Esophagus squamous epithelium (tissue), 5 donors: ENCODE measurements around the gene PSKH1. TPM values are rescaled to one million over a fixed set of nuclear protein-coding genes. Genes with fewer than 3 reads are reported as not detected.

Source experiments
- DNase-seq: peaks from one replicate; lab custom pipeline; 2025; lab: John Stamatoyannopoulos, UW
- H3K27ac ChIP-seq, 4 donors: fragments of 200-600 bp; sonication (generic); one replicate each; pipeline ENCODE4 v1.5.1; 2016 to 2019; ENCODE audit warnings: mild to moderate bottlenecking in 1 of 4
- H3K27me3 ChIP-seq, 4 donors: fragments of 200-600 bp; sonication (generic); 1 replicate in 3 of 4; 2 replicates in 1 of 4; pipeline versions ENCODE4 v1.5.1 to v1.6.0; 2017 to 2021; ENCODE audit warnings: antibody characterized with exemption in 1 of 4
- H3K36me3 ChIP-seq, 3 donors: fragments of 200-600 bp; sonication (generic); one replicate each; pipeline ENCODE4 v1.5.1; 2016 to 2019
- H3K4me1 ChIP-seq, 3 donors: fragments of 200-600 bp; sonication (generic); one replicate each; pipeline ENCODE4 v1.5.1; 2017 to 2019
- H3K4me3 ChIP-seq, 4 donors: fragments of 200-600 bp; sonication (generic); 1 replicate in 3 of 4; 2 replicates in 1 of 4; pipeline ENCODE4 v1.5.1; 2016 to 2019; ENCODE audit warnings: mild to moderate bottlenecking in 2 of 4, moderate library complexity in 1 of 4
- H3K9me3 ChIP-seq, 3 donors: fragments of 200-600 bp; sonication (generic); one replicate each; pipeline ENCODE4 v1.5.1; 2016 to 2019
- POLR2A ChIP-seq, 4 donors: fragments of 450-650 bp; IDR thresholded peaks; one replicate each; pipeline ENCODE4 v1.6.1; 2017; ENCODE audit warnings: antibody characterized with exemption in 4 of 4, mild to moderate bottlenecking in 4 of 4, moderate library complexity in 3 of 4
- WGBS, 2 donors: methylation state at CpG; one replicate each; pipeline ENCODE4 v1.1.5; 2018; 5-methylcytosine and 5-hydroxymethylcytosine counted together
- intact Hi-C: fragments of 100-400 bp; cut with DNase I; formaldehyde crosslinking; loops from one replicate; pipeline ENCODE4 v1.15.0; 2022
- total RNA-seq, 4 donors: library from RNA; depleted of rRNA; stranded (reverse); fragments of >200 nt; gene quantifications; one replicate each; pipeline ENCODE4 v1.1.0, GENCODE V29; 2016
- TF ChIP-seq, protein P1 (sequence below), 6 experiments: fragments of 450-650 bp in 4 of 6; fragments of 200-600 bp in 2 of 6; sonication (generic) in 2 of 6; IDR thresholded peaks; one replicate each; pipeline ENCODE4 v1.5.1; 2016 to 2019; ENCODE audit warnings: antibody characterized with exemption in 6 of 6, mild to moderate bottlenecking in 4 of 6, moderate library complexity in 4 of 6
- donor health status: DM: yes; HTN: yes; CAD: no.

PSKH1 gene
- total RNA-seq, result 10 to 100 TPM in 3 of 4 donors, 1 to 10 TPM in 1; 8.5 to 18.3 (median 13.8) TPM

DNA sequence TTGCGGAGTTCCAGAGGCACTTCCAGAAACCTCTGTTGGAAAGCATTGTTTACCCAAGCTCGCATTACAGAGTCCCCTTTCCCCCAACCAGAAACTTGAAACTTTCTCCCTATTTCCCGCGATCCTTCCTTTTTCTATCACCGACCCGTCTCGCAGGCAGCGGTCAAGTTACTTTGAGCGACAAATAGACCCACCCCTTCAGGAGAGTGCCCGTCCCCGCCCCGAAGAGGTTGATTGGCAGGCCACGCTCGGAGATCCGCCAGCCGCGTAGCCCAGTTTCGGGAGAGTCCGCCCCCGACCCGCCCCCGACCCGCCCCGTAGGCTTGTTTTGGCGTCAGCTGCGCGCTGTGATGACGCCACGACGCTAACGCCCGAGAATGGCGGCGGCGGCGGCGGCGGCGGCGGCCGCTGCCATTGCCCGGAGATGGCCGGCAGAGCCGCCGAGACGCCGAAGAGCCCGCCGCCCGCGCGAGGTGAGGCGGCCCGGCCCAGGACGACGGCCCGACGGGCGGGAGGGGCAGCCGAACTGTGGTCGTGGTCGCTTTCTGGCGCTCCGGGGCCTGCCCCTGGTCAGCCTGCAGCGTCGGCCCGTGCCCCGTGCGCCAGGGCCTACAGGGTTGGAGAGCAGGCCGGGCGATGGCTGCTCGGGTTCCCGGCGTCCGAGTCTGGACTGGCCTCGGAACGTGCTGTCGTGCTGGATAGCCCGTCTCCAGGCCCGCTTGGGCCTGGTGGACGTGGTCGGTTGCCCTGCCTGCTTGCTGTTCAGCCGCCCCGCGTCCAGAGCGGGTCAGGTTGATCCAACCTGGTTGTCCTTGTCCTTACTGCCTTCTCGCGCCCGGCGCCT lies at the start of gene PSKH1:
Gene PSKH1, plus strand, starts transcription at position 356 of the 844 bp plus-strand sequence. CDS start 15,496 bp downstream, outside the sequence.
- intact Hi-C loops, result no loop called here
- peak within 1 kb of the TSS; percentile 76 to 99 (median 95) for H3K4me3 ChIP-seq
- no peaks in the 10 kb centered on the region for H3K9me3 ChIP-seq
- DNase-seq, result peak; percentile 80
- H3K4me1 ChIP-seq, result peaks cover 25 to 56% (median 47%) of the 10 kb centered on the region in 3 donors
- WGBS, 2 donors, result 0 to 2% methylated on average over 10 to 13 of the region's 90 CpGs
- no peaks in the 10 kb centered on the region for H3K27me3 ChIP-seq
- H3K27ac ChIP-seq, result peak within 1 kb of the TSS; percentile 93 to 99 (median 98)
- H3K36me3 ChIP-seq, result no peaks in the 10 kb centered on the region
- peak in 3 of 4 donors; percentile 58 to 90 (median 82) for TF ChIP-seq POLR2A (IDR thresholded peaks at IDR 0.05)
- TF ChIP-seq, protein P1, sequence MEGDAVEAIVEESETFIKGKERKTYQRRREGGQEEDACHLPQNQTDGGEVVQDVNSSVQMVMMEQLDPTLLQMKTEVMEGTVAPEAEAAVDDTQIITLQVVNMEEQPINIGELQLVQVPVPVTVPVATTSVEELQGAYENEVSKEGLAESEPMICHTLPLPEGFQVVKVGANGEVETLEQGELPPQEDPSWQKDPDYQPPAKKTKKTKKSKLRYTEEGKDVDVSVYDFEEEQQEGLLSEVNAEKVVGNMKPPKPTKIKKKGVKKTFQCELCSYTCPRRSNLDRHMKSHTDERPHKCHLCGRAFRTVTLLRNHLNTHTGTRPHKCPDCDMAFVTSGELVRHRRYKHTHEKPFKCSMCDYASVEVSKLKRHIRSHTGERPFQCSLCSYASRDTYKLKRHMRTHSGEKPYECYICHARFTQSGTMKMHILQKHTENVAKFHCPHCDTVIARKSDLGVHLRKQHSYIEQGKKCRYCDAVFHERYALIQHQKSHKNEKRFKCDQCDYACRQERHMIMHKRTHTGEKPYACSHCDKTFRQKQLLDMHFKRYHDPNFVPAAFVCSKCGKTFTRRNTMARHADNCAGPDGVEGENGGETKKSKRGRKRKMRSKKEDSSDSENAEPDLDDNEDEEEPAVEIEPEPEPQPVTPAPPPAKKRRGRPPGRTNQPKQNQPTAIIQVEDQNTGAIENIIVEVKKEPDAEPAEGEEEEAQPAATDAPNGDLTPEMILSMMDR (IDR thresholded peaks at IDR 0.05), result no peak

DNA sequence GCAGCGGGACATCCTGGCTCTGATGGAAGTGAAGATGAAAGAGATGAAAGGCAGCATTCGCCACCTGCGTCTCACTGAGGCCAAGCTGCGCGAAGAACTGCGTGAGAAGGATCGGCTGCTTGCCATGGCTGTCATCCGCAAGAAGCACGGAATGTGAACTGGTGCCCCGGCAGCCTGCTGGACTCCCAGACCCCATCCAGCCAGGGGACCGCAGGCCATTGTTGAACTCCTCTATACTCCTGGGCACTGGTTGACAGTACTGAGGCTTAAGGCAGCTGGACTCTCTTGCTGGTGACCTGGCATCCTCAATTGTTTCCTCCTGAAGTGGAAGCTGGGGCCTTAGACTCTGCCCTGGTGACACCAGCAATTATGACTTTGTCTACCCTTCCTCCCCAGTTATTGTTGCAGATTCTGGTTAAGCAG lies 49.7 kb upstream of the PSKH1 start:
- TF ChIP-seq, protein P1 (IDR thresholded peaks at IDR 0.05), result no peak
- TF ChIP-seq POLR2A (IDR thresholded peaks at IDR 0.05), result no peak
- Histone ChIP-seq H3K4me1 (peaks cover 40 to 60% (median 41%) of the 10 kb centered on the region in 3 donors), H3K9me3 (no peaks in the 10 kb centered on the region), H3K27me3 (no peaks in the 10 kb centered on the region), H3K27ac (peak overlapping the region; percentile 99 to 100 (median 100)), H3K36me3 (no peaks in the 10 kb centered on the region), H3K4me3 (peak overlapping the region; percentile 76 to 86 (median 82))
- 18% methylated on average over 2 of the region's 11 CpGs; no CpG with 5 or more reads in 1 of the 2 donors for WGBS, 2 donors
- intact Hi-C loops, result no loop called here
- no peak for DNase-seq

DNA sequence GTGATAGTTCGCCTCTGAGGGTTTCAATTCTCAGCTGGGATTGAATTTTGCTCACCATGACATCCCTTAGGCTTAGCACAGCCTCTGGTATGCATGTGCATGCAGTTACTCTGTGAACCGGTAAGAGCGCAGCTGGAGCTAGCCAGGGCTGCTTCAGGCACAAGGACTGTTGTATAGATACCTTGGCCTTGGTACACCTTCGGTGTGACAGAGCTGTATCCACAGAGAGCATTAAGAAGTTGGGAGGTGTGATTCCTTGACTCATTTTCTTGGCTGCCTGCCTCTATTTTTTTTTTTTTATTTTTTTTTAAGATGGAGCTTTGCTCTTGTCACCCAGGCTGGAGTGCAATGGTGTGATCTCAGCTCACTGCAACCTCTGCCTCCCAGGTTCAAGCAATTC lies 48.6 kb upstream of the PSKH1 start:
- peaks cover 41 to 71% (median 44%) of the 10 kb centered on the region in 3 donors for H3K4me1 ChIP-seq
- intact Hi-C loops, result no loop called here
- WGBS, 2 donors, result 39 to 41% methylated on average over 4 of the region's 4 CpGs
- no peaks in the 10 kb centered on the region for H3K27me3 ChIP-seq
- no peaks in the 10 kb centered on the region for H3K9me3 ChIP-seq
- no peak for DNase-seq
- H3K4me3 ChIP-seq, result peak overlapping the region in 3 of 4 donors; percentile 1 to 86 (median 84)
- H3K36me3 ChIP-seq, result no peaks in the 10 kb centered on the region
- TF ChIP-seq, protein P1 (IDR thresholded peaks at IDR 0.05), result peak in 4 of 6 experiments; percentile 11 to 66 (median 46)
- TF ChIP-seq POLR2A (IDR thresholded peaks at IDR 0.05), result no peak
- peak overlapping the region; percentile 90 to 100 (median 98) for H3K27ac ChIP-seq

DNA sequence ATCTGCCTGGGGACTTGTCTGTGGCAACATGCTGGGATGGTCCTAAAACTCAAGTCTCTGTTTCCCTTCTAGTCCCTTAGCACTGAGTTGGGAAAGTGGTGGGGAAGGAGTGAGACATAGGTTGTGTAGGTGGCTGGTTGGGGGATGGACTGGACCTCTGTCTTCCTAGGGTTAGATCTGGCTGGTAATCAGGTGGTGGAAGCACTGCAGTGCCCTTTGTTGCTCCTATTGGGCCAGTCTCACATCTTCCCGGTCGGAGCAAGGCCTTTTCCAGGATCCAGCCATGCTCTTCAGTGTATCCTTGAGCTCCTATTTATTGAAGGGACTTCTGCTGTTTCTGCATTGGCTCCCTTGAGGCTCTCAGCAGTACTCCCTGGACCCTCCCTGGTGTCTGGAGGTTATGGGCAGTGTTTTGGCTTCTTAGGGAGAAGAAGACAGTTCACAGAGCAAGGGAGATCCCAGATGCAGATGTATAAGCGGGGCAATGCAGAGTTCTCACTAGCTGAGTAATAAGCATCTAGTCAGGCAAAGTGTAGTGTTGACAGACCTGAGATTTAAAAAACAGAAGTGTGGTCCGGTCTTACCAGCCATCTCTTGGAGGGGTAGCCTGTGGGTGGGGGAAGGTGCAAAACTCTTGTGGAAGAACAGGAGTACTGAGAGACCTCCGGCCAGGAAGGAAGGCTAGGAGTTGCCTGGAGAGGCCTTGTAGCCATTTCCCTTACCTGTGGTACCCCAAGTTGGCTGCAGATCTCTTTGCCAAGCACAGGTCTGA lies 47.6 kb upstream of the PSKH1 start:
- TF ChIP-seq, protein P1 (IDR thresholded peaks at IDR 0.05), result no peak
- no peak for TF ChIP-seq POLR2A (IDR thresholded peaks at IDR 0.05)
- Histone ChIP-seq H3K4me1 (peaks cover 41 to 76% (median 44%) of the 10 kb centered on the region in 3 donors), H3K4me3 (peak overlapping the region in 3 of 4 donors; percentile 86 to 93 (median 89)), H3K9me3 (no peaks in the 10 kb centered on the region), H3K27me3 (no peaks in the 10 kb centered on the region), H3K36me3 (no peaks in the 10 kb centered on the region), H3K27ac (peak overlapping the region; percentile 90 to 100 (median 98))
- intact Hi-C loops, result no loop called here
- DNase-seq, result no peak
- 46 to 55% methylated on average over 3 to 4 of the region's 5 CpGs for WGBS, 2 donors
